Ovary (tissue), 10 donors: ENCODE results near the gene SIX6. TPM values are rescaled to one million over a fixed set of nuclear protein-coding genes. Genes with fewer than 3 reads are reported as not detected.
"Not testable (repeated sequence)": the region's sequence is repeated elsewhere in the genome, so short reads cannot be mapped to it uniquely, and the experiment has no call there.

Experiments used
- DNase-seq, 5 donors: peaks; one replicate each; pipeline ENCODE4 v3.0.0-alpha.2; 2019 to 2020
- H3K27ac ChIP-seq, 2 donors: fragments of 200-600 bp; one replicate each; pipeline versions ENCODE4 v1.5.1 to v1.8.0; 2019 to 2022
- H3K27me3 ChIP-seq: fragments of 200-600 bp; one replicate; pipeline ENCODE4 v1.8.0; 2022
- H3K36me3 ChIP-seq: fragments of 200-600 bp; sonication (generic); one replicate; pipeline ENCODE4 v1.5.1; 2019
- H3K4me1 ChIP-seq: one replicate; pipeline ENCODE4 v1.8.1; 2013; ENCODE audit warnings: mild to moderate bottlenecking, moderate library complexity; ENCODE audit not compliant: insufficient read depth
- H3K4me3 ChIP-seq: fragments of 200-600 bp; sonication (generic); one replicate; pipeline ENCODE4 v1.5.1; 2017
- H3K9me3 ChIP-seq, 2 donors: fragments of 200-600 bp in 1 of 2; sonication (generic) in 1 of 2; one replicate each; pipeline versions ENCODE4 v1.5.1 to v1.8.1; 2013 to 2019; ENCODE audit warnings: mild to moderate bottlenecking in 1 of 2, moderate library complexity in 1 of 2
- EP300 ChIP-seq: sonication (generic); formaldehyde crosslinking; IDR thresholded peaks from one replicate; pipeline ENCODE4 v1.6.1; 2017; ENCODE audit warnings: antibody characterized with exemption
- POLR2A ChIP-seq: fragments of 450-650 bp; IDR thresholded peaks from one replicate; pipeline ENCODE4 v1.6.1; 2017; ENCODE audit warnings: antibody characterized with exemption, mild to moderate bottlenecking, moderate library complexity
- WGBS, 3 donors: extraction: QIAGEN DNeasy Blood & Tissue Kit in 1 of 3; methylation state at CpG; one replicate each; pipeline versions ENCODE4 v1.1.5 to v1.1.7; 2013 to 2017; 5-methylcytosine and 5-hydroxymethylcytosine counted together
- intact Hi-C, 4 donors: fragments of 100-400 bp; cut with DNase I; formaldehyde crosslinking; loops; one replicate each; pipeline versions ENCODE4 v1.11.0 to v1.15.1; 2022 to 2023
- long read RNA-seq, 3 donors: library from polyadenylated mRNA in 2 of 3; unstranded in 2 of 3; transcript quantifications; one replicate each; pipeline ENCODE4 v2.0.0 and lab custom pipeline, GENCODE V29; 2021 to 2026
- polyA plus RNA-seq, 2 donors: library from polyadenylated mRNA; stranded (reverse); fragments of 200-250 nt in 1 of 2; fragments of 350-450 nt in 1 of 2; fragmentation: Illumina TruSeq in 1 of 2; extraction: RNeasy Lipid Tissue Mini Kit (QIAGEN cat#74804) in 1 of 2; gene quantifications; one replicate each; pipeline ENCODE4 v1.2.3, GENCODE V29; 2013 to 2014
- total RNA-seq, 7 donors: library from RNA; depleted of rRNA in 2 of 7; stranded (reverse); fragments of >200 nt in 2 of 7; fragmentation: NEBNext Ultra II Directional in 3 of 7; extraction: Animal tissue kit (Norgen Biotek cat#: 25700) in 3 of 7; gene quantifications; one replicate each; pipeline versions ENCODE4 v1.1.0 to v1.2.4, GENCODE V29; 2016 to 2023
- TF ChIP-seq, protein P1 (sequence below), 3 donors: fragments of 450-650 bp in 2 of 3; fragments of 200-600 bp in 1 of 3; IDR thresholded peaks; one replicate each; pipeline versions ENCODE4 v1.5.1 to v1.8.0; 2016 to 2022; ENCODE audit warnings: antibody characterized with exemption in 3 of 3, mild to moderate bottlenecking in 1 of 3
- donor health status: DM: no; HTN: no; CAD: no; lungs with moderate emphysema.
- donor health status: DM: no; HTN: no; CAD: no.
- donor health status: Bipolar disorder and iron deficiency.
- donor health status: DM: yes; HTN: yes; CAD: no.
- donor health status: DM: no; HTN: no; CAD: no.
- donor health status: DM: yes; HTN: yes; CAD: no.

Gene SIX6
- total RNA-seq (not detected), polyA plus RNA-seq (not detected)
- long read RNA-seq, donor 1: 0 reads
- long read RNA-seq, donor 2: 0 reads
- long read RNA-seq, donor 3: 0 reads

DNA sequence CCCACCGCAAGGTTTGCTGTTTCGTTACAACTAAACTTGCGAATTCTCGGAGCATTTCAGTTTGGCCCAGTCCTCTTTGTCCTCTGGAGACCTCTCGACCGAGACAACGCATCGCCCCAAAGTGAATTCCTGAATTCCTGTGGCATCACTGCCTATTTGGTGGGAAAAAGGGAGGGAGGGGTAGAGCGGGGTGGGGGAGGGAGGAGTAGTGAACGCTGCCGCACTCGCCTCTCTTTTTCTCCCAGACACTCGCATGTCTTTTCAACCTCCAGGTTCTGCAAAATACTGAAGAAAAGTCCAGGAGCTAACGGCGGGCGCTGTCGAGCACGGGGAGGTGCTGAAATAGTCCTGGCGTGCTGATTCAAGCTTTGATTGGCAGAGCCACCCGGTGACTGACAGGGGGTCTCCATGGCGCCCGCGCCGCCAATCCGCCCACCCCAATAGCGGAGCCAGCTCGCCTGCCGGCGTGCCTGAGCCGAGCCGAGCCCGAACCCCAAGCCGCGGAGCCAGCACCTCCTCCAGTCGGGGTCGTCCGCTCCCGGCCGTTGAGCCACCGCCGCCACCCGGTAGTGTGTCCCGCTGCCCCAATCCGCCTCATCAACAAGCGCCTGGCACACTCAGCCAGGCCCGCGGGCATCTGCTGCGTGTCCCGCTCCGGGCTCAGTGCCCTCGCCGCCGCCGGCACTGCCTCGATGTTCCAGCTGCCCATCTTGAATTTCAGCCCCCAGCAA, at the start of gene SIX6:
Gene SIX6, plus strand, starts transcription at position 440 of the 731 bp plus-strand sequence. Its CDS starts 253 bp downstream, at position 693.
- WGBS, 3 donors: 2% methylated on average over 39 to 55 of the region's 55 CpGs
- H3K27me3 ChIP-seq: peaks cover 4% of the 10 kb centered on the region
- TF ChIP-seq POLR2A: no peak
- no peak for TF ChIP-seq EP300
- H3K27ac ChIP-seq: no peak within 1 kb of the TSS
- no peaks in the 10 kb centered on the region for H3K4me1 ChIP-seq
- H3K4me3 ChIP-seq: no peak within 1 kb of the TSS
- DNase-seq: no peak
- H3K9me3 ChIP-seq: peaks cover 0 to 4% of the 10 kb centered on the region in 2 donors
- no peaks in the 10 kb centered on the region for H3K36me3 ChIP-seq
- intact Hi-C loops: no loop called here

DNA sequence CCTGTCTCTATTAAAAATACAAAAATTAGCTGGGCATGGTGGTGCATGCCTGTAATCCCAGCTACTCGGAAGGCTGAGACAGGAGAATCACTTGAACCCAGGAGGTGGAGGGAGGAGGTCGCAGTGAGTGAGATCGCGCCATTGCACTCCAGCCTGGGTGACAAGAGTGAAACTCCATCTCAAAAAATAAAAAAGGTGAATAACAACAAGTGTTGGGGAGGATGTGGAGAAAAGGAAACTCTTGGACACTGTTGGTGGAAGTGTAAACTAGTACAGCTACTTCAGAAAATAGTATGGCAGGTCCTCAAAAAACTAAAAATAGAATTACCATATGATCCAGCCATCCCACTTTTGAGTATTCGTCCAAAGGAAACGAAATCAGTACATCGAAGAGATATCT, 28.7 kb upstream of the SIX6 start:
- H3K9me3 ChIP-seq, DNase-seq, H3K4me3 ChIP-seq, intact Hi-C loops, H3K27ac ChIP-seq, H3K4me1 ChIP-seq, H3K27me3 ChIP-seq, H3K36me3 ChIP-seq: not testable (repeated sequence)
- 94 to 95% (median 95%) methylated on average over 7 of the region's 7 CpGs for WGBS, 3 donors

DNA sequence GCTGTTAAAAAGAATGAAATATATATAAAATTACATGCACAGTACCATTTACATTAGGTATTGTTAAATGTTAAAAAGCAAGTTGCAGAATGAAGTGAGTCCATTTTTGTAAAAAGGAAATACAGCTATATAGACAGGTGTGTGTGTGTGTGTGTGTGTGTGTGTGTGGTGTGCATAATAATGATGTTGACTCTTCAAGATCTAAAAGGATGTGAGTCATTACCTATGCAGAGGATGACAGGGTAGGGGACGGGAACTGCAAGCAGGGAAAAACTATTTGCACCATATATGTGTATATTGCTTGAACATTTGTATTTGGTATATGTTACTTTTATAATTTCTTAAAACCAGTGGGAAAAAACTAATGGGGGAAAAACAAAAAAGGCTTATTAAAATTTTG, 26.2 kb upstream of the SIX6 start:
- intact Hi-C loops: no loop called here
- Histone ChIP-seq H3K27ac (no peak overlapping the region), H3K9me3 (peaks cover 0 to 4% of the 10 kb centered on the region in 2 donors), H3K27me3 (peaks cover 2% of the 10 kb centered on the region), H3K36me3 (no peaks in the 10 kb centered on the region), H3K4me1 (no peaks in the 10 kb centered on the region), H3K4me3 (no peak overlapping the region)
- TF ChIP-seq EP300 (no peak), POLR2A (no peak)
- TF ChIP-seq, protein P1, sequence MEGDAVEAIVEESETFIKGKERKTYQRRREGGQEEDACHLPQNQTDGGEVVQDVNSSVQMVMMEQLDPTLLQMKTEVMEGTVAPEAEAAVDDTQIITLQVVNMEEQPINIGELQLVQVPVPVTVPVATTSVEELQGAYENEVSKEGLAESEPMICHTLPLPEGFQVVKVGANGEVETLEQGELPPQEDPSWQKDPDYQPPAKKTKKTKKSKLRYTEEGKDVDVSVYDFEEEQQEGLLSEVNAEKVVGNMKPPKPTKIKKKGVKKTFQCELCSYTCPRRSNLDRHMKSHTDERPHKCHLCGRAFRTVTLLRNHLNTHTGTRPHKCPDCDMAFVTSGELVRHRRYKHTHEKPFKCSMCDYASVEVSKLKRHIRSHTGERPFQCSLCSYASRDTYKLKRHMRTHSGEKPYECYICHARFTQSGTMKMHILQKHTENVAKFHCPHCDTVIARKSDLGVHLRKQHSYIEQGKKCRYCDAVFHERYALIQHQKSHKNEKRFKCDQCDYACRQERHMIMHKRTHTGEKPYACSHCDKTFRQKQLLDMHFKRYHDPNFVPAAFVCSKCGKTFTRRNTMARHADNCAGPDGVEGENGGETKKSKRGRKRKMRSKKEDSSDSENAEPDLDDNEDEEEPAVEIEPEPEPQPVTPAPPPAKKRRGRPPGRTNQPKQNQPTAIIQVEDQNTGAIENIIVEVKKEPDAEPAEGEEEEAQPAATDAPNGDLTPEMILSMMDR (IDR thresholded peaks at IDR 0.05): no peak
- DNase-seq: no peak
- WGBS, 3 donors: 84 to 91% (median 86%) methylated on average over 1 of the region's 1 CpG

DNA sequence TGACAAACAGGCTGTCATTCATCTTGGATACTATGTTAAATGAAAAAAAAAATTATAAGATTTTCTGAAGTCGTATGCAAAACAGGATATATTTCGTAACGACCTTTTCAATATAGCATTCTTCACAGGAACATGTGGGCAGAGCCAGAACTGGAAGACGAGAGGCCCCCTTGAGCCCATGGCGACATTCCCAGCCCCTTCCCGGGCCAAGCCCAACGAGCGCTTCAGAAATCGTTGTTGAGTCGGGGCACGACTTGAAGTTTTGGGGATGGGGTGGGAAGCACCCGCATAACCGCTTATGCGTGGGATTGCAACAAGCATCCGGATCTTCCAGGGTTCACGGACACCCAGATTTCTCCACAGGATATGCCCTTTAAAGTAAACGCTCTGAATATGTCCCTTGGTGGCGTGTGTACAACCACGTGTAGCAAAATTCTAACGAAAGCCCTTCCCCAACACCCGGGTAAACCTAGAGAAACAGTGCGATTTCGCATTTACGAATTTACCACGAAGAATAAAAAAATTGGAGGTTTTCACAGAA, 23.8 kb upstream of the SIX6 start:
- 8 to 10% (median 10%) methylated on average over 25 of the region's 25 CpGs for WGBS, 3 donors
- Histone ChIP-seq H3K4me3 (peak overlapping the region; percentile 12), H3K27ac (no peak overlapping the region), H3K9me3 (peaks cover 0 to 2% of the 10 kb centered on the region in 2 donors), H3K36me3 (no peaks in the 10 kb centered on the region), H3K4me1 (no peaks in the 10 kb centered on the region), H3K27me3 (peaks cover 2% of the 10 kb centered on the region)
- no peak for DNase-seq
- intact Hi-C loops: no loop called here
- no peak for TF ChIP-seq EP300
- no peak for TF ChIP-seq POLR2A
- TF ChIP-seq, protein P1 (IDR thresholded peaks at IDR 0.05): no peak

DNA sequence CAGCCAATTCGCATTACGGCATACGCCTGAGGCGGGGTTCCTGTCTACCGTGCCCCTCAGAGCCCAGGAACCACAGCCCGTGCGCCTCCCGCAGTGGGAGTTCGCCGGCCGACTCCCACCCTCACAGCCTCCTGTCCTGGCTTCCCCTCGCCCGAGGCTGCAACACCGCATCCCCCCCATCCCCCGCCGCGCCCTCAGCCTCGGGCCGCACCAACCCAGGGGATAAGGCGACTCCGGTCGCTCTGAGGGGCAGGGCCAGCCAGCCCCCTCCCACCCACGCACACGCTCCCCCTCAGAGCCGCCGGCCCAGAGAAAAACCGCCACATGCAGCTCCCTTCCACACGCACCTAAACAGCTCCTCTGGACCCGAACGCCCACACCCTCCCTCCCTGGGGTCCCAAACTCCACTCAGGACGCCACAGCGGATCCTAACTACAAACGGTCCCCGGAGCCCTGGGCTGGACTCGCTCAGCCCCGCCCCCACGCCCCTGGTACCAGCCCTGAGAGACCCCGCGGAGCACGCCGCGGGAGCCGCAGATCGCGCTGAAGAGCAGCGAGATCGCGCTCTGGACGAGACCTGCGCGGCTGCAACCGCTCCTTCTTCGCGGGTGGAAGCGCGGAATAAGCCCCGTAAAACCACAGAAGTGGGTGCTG, 23.2 kb upstream of the SIX6 start, which contains the start of gene C14orf39:
Gene C14orf39, minus strand, starts transcription at position 466 of the 654 bp plus-strand sequence. CDS start 985 bp downstream, outside the sequence.
- intact Hi-C loops: no loop called here
- 1 to 4% (median 3%) methylated on average over 55 to 57 of the region's 57 CpGs for WGBS, 3 donors
- Histone ChIP-seq H3K9me3 (no peaks in the 10 kb centered on the region), H3K27me3 (peaks cover 2% of the 10 kb centered on the region), H3K27ac (no peak within 1 kb of the TSS), H3K4me3 (peak within 1 kb of the TSS; percentile 12), H3K4me1 (no peaks in the 10 kb centered on the region), H3K36me3 (no peaks in the 10 kb centered on the region)
- DNase-seq: peak in 3 of 5 donors; percentile 40 to 56 (median 43)
- TF ChIP-seq POLR2A (no peak), EP300 (no peak)
- TF ChIP-seq, protein P1 (IDR thresholded peaks at IDR 0.05): no peak
